ENCODE data around the gene COA5.

DNA sequence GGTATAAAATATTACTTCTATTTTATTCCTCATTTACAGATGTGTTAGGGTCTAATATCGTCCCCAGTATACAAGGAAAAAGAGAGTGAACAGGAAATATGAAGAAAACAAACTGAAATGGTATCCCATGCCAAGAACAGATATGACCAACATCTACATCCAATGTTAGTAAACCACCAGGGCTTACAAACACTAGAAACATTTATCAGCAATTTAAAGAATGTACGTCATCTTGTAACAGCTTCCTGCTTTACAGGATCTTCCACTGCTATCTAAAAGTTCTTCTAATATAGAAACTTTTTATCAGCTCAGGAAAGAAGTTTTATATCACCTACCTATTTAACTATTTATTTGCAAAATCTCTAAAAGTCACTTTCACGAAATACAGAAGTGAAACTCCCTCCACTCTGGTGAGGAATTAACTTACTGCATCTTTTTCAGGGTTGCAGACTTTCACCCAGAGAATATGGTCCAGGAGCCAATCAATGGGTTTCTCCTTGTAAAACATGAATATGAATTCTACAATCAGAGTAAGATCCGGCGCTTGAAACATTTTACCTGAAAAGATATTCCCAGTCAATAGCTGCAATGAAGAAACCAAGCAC, 35.3 kb upstream of the COA5 start:
- TF ChIP-seq CTCF (IDR thresholded peaks at IDR 0.05) (no peak), EZH2phosphoT487 (IDR thresholded peaks at IDR 0.05) (no peak), EZH2 (IDR thresholded peaks at IDR 0.05) (no peak)

Data from neural progenitor cell (in vitro differentiated cells).